GM12878 (cell line): Measurements from ENCODE around the gene ITGB5. TPM values are rescaled to one million over a fixed set of nuclear protein-coding genes. Genes with fewer than 3 reads are reported as not detected.

Experiments used
- ATF2 ChIP-seq: IDR thresholded peaks from 2 replicates; pipeline ENCODE4 v1.6.1; 2012; ENCODE audit warnings: low read length, inconsistent platforms
- BACH1 ChIP-seq: fragments of 450-650 bp; IDR thresholded peaks from 2 replicates; pipeline ENCODE4 v1.6.1; 2017; ENCODE audit warnings: mild to moderate bottlenecking, borderline replicate concordance
- CEBPZ ChIP-seq: fragments of 150-350 bp; IDR thresholded peaks from 2 replicates; pipeline ENCODE4 v1.6.1; 2016; ENCODE audit warnings: low read depth, low read length
- CREM ChIP-seq: IDR thresholded peaks from 2 replicates; pipeline ENCODE4 v1.6.1; 2014; ENCODE audit warnings: antibody characterized with exemption, low read depth
- FOS ChIP-seq: IDR thresholded peaks from 3 replicates; pipeline ENCODE4 v1.6.1; 2011; ENCODE audit warnings: borderline replicate concordance; ENCODE audit not compliant: insufficient read length; ENCODE audit errors: extremely low read depth
- GATAD2B ChIP-seq: fragments of 450-650 bp; conservative IDR thresholded peaks from 2 replicates; pipeline ENCODE4 v1.6.1; 2017; ENCODE audit warnings: low read depth, mild to moderate bottlenecking, moderate library complexity
- HDAC2 ChIP-seq: fragments of 200-600 bp; sonication (generic); IDR thresholded peaks from 2 replicates; pipeline ENCODE4 v1.6.1; 2017
- MXI1 ChIP-seq: fragments of 150-350 bp; IDR thresholded peaks from 2 replicates; pipeline ENCODE4 v1.6.1; 2011; ENCODE audit warnings: low read depth, mild to moderate bottlenecking, inconsistent platforms, low read length, improper control_type of control experiment
- SMAD5 ChIP-seq: IDR thresholded peaks from 2 replicates; pipeline ENCODE4 v1.6.1; 2016; ENCODE audit warnings: antibody characterized with exemption, low read depth
- polyA plus RNA-seq, 11 experiments: library from polyadenylated mRNA; depleted of rRNA in 4 of 11; unstranded in 6 of 11; stranded (reverse) in 5 of 11; fragments of >200 nt; fragmentation: Nextera tagmentation in 4 of 11; fragmentation: Illumina TruSeq in 1 of 11; extraction: Ambion mirVana in 4 of 11; extraction: Trizol in 1 of 11; gene quantifications; 1 replicate in 1 of 11; 2 replicates in 10 of 11; pipeline versions ENCODE4 v1.2.1 to v1.2.3, GENCODE V29; 2011 to 2016; ENCODE audit warnings: inconsistent platforms in 2 of 11, missing spikeins in 2 of 11, low read depth in 1 of 11
- total RNA-seq, 4 experiments: library from RNA; depleted of rRNA in 3 of 4; stranded (reverse); fragments of >200 nt in 3 of 4; fragmentation: Illumina TruSeq in 1 of 4; extraction: Trizol in 1 of 4; gene quantifications; 2 replicates each; pipeline versions ENCODE4 v1.2.1 to v1.2.3, GENCODE V29; 2013 to 2021

Gene ITGB5
- total and polyA plus RNA-seq, 10 of the 15 experiments (the other 5 are each of a cell fraction or from before 2014, with no cell fraction given): 0.05 to 10.0 (median 0.83) TPM; not detected in 2

GRCh38 chr3:124824286-124824915, 62.8 kb downstream of the ITGB5 start (continued):
- TF ChIP-seq ATF2 (no peak), MXI1 (no peak), FOS (no peak), CREM (no peak), SMAD5 (no peak), GATAD2B (no peak), BACH1 (no peak), CEBPZ (no peak), HDAC2 (no peak)
